Measurements from ENCODE around the gene KLHL34.

Gene KLHL34

GRCh38 chrX:21691512-21692018, 33.4 kb upstream of the KLHL34 start:
- H3K4me3 ChIP-seq (ENCODE audit: low read depth, low read length): no peak overlapping the region
- TF ChIP-seq, protein P1, sequence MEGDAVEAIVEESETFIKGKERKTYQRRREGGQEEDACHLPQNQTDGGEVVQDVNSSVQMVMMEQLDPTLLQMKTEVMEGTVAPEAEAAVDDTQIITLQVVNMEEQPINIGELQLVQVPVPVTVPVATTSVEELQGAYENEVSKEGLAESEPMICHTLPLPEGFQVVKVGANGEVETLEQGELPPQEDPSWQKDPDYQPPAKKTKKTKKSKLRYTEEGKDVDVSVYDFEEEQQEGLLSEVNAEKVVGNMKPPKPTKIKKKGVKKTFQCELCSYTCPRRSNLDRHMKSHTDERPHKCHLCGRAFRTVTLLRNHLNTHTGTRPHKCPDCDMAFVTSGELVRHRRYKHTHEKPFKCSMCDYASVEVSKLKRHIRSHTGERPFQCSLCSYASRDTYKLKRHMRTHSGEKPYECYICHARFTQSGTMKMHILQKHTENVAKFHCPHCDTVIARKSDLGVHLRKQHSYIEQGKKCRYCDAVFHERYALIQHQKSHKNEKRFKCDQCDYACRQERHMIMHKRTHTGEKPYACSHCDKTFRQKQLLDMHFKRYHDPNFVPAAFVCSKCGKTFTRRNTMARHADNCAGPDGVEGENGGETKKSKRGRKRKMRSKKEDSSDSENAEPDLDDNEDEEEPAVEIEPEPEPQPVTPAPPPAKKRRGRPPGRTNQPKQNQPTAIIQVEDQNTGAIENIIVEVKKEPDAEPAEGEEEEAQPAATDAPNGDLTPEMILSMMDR (IDR thresholded peaks at IDR 0.05; ENCODE audit: low read depth, low read length): no peak

GRCh38 chrX:21683941-21684340, 25.8 kb upstream of the KLHL34 start:
- TF ChIP-seq, protein P1 (IDR thresholded peaks at IDR 0.05; ENCODE audit: low read depth, low read length): no peak
- no peak overlapping the region for H3K4me3 ChIP-seq (ENCODE audit: low read depth, low read length)

GRCh38 chrX:21678048-21678612, 20.0 kb upstream of the KLHL34 start:
- TF ChIP-seq, protein P1 (IDR thresholded peaks at IDR 0.05; ENCODE audit: low read depth, low read length): no peak
- H3K4me3 ChIP-seq (ENCODE audit: low read depth, low read length): no peak overlapping the region

- TF ChIP-seq, protein P1 (IDR thresholded peaks at IDR 0.05; ENCODE audit: low read depth, low read length): no peak
- H3K4me3 ChIP-seq (ENCODE audit: low read depth, low read length): no peak overlapping the region
These were observed 17.8 kb upstream of the KLHL34 start for GRCh38 chrX:21675931-21676330.

DNA sequence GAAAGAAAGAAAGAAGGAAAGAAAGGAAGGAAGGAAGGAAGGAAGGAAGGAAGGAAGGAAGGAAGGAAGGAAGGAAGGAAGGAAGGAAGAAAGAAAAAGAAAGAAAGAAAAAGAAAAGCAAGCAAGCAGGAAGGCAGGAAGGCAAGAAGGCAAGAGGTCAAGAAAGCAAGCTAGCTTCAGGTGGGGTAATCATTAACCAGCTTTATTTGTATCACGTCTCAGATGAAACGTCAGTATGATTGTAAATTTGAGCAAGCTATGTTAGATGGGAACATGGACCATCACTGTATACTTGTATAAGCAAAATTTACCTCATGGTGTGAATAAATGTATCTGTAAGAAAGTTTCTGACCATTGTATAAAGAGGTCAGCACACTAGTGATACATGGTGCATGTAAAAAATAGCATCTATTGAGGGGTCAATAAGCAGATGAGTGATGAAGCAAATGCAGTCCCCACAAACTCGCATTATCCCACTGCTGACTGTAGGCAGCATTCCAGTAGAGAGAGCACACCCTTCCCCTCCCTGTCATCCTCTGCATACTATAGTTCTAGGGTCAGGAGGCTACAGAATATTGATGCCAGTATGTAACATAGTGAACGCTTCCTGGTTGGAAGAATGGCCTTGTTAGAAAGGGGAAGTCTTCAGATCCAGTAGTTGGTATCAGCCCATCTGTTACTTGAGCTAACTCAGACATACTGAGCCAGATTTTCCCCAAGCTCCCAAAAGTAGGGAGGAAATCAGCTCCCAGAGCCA, 16.5 kb upstream of the KLHL34 start:
- TF ChIP-seq, protein P1 (IDR thresholded peaks at IDR 0.05; ENCODE audit: low read depth, low read length): no peak
- no peak overlapping the region for H3K4me3 ChIP-seq (ENCODE audit: low read depth, low read length)

- H3K4me3 ChIP-seq (ENCODE audit: low read depth, low read length): no peak overlapping the region
- TF ChIP-seq, protein P1 (IDR thresholded peaks at IDR 0.05; ENCODE audit: low read depth, low read length): no peak
These were observed 8.5 kb upstream of the KLHL34 start for GRCh38 chrX:21666679-21667078.

DNA sequence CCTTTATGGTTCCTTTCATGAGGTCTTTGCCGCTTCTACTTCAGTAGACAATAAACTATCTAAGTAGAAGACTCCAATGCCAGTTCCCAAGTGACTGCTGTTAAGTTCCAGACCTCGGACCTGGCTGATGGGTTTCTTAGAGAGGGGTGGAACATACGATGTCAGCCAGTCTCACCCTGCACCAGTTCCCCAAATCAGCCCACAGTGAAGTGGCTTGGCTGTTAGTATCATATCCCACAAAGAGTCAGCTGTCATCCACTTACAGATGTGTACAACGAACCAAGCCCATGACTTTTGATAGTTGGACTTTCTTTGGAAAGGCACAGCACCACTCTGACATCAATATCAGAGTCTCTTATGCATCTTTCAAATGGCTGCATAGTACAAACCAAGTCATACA, 8.1 kb upstream of the KLHL34 start:
- TF ChIP-seq, protein P1 (IDR thresholded peaks at IDR 0.05; ENCODE audit: low read depth, low read length): no peak
- H3K4me3 ChIP-seq (ENCODE audit: low read depth, low read length): no peak overlapping the region
